Esophagus squamous epithelium (tissue), 4 donors: Measurements from ENCODE around the gene KMT2C.

ENCODE experiments used
- POLR2A ChIP-seq, 4 donors: fragments of 450-650 bp; IDR thresholded peaks; one replicate each; pipeline ENCODE4 v1.6.1; 2017; ENCODE audit warnings: antibody characterized with exemption in 4 of 4, mild to moderate bottlenecking in 4 of 4, moderate library complexity in 3 of 4
- TF ChIP-seq, protein P1 (sequence below), 6 experiments: fragments of 450-650 bp in 4 of 6; fragments of 200-600 bp in 2 of 6; sonication (generic) in 2 of 6; IDR thresholded peaks; one replicate each; pipeline ENCODE4 v1.5.1; 2016 to 2019; ENCODE audit warnings: antibody characterized with exemption in 6 of 6, mild to moderate bottlenecking in 4 of 6, moderate library complexity in 4 of 6

DNA sequence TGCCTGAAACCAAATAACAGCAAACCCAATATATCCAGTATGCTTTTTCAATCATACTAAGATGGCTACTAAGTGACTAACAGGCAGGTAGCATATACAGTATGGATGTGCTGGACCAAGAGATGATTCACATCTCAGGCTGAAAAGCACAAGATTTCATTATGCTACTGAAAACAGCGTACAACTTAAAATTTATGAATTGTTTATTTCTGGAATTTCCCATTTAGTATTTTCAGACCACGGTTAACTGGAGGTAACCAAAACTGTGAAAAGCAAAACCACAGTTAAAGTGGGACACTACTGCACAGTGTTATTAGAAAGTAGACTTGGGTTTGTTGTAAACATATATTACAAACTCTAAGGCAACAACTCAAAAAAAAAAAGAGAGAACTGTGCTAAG is 91.5 kb downstream of the KMT2C start:
- TF ChIP-seq, protein P1, sequence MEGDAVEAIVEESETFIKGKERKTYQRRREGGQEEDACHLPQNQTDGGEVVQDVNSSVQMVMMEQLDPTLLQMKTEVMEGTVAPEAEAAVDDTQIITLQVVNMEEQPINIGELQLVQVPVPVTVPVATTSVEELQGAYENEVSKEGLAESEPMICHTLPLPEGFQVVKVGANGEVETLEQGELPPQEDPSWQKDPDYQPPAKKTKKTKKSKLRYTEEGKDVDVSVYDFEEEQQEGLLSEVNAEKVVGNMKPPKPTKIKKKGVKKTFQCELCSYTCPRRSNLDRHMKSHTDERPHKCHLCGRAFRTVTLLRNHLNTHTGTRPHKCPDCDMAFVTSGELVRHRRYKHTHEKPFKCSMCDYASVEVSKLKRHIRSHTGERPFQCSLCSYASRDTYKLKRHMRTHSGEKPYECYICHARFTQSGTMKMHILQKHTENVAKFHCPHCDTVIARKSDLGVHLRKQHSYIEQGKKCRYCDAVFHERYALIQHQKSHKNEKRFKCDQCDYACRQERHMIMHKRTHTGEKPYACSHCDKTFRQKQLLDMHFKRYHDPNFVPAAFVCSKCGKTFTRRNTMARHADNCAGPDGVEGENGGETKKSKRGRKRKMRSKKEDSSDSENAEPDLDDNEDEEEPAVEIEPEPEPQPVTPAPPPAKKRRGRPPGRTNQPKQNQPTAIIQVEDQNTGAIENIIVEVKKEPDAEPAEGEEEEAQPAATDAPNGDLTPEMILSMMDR (IDR thresholded peaks at IDR 0.05), result no peak
- TF ChIP-seq POLR2A (IDR thresholded peaks at IDR 0.05), result no peak
